PC-3 (cell line): ENCODE results near the gene KCTD11. TPM values are rescaled to one million over a fixed set of nuclear protein-coding genes. Genes with fewer than 3 reads are reported as not detected.
"Not testable (repeated sequence)": the region's sequence is repeated elsewhere in the genome, so short reads cannot be mapped to it uniquely, and the experiment has no call there.

Experiments
- ATAC-seq: fragments of 200-7000 bp; cut with Tn5 transposase; 2 replicates; pipeline ENCODE4 v1.9.1; 2020; ENCODE audit warnings: mild to moderate bottlenecking, moderate library complexity
- BruUV-seq: library from RNA; stranded (reverse); fragments of 400-500 nt; replicated peaks from 2 replicates; lab custom pipeline; 2021; lab: Mats Ljungman, UMichigan
- CTCF ChIA-PET: fragments of 300-600 bp; sonication (Branson Sonifier 250); formaldehyde crosslinking; loops from one replicate; lab custom pipeline; 2022; ENCODE audit warnings: antibody characterized with exemption; lab: Charles Lee
- POLR2A ChIA-PET: fragments of 300-600 bp; sonication (Branson Sonifier 250); formaldehyde crosslinking; loops from one replicate; lab custom pipeline; 2022; ENCODE audit warnings: antibody characterized with exemption; ENCODE audit not compliant: unreplicated experiment; lab: Charles Lee
- DNase-seq: peaks from one replicate; pipeline ENCODE4 v3.0.0-alpha.2; 2015
- H2AFZ ChIP-seq: fragments of 300-600 bp; sonication (generic); 2 replicates; pipeline ENCODE4 v1.6.0; 2016; ENCODE audit warnings: antibody characterized with exemption, low read length
- H3F3A ChIP-seq: fragments of 300-600 bp; sonication (generic); one replicate; pipeline ENCODE4 v1.6.0; 2017; ENCODE audit warnings: antibody characterized with exemption, low read length, control low read depth, mild to moderate bottlenecking; ENCODE audit not compliant: unreplicated experiment
- H3K27ac ChIP-seq: fragments of 300-600 bp; sonication (generic); 2 replicates; pipeline ENCODE4 v1.5.1; 2016; ENCODE audit warnings: mild to moderate bottlenecking, low read length
- H3K27me3 ChIP-seq: fragments of 300-600 bp; sonication (generic); 2 replicates; pipeline ENCODE4 v1.6.1; 2016; ENCODE audit warnings: low read length, mixed read lengths
- H3K36me3 ChIP-seq: fragments of 300-600 bp; sonication (generic); 2 replicates; pipeline ENCODE4 v1.6.1; 2016; ENCODE audit warnings: low read depth, mixed run types, low read length, mixed read lengths
- H3K4me1 ChIP-seq: fragments of 300-600 bp; sonication (generic); 2 replicates; pipeline ENCODE4 v1.5.1; 2016; ENCODE audit warnings: low read length; ENCODE audit not compliant: insufficient read depth
- H3K4me2 ChIP-seq: fragments of 300-600 bp; sonication (generic); 2 replicates; pipeline ENCODE4 v1.6.0; 2016; ENCODE audit warnings: low read length
- H3K4me3 ChIP-seq: fragments of 300-600 bp; sonication (generic); 2 replicates; pipeline ENCODE4 v1.5.1; 2016; ENCODE audit warnings: mild to moderate bottlenecking, low read length, mixed read lengths
- H3K79me2 ChIP-seq: fragments of 300-600 bp; sonication (generic); 2 replicates; pipeline ENCODE4 v1.6.1; 2017; ENCODE audit warnings: low read length, mixed read lengths
- H3K9ac ChIP-seq: fragments of 300-600 bp; sonication (generic); 2 replicates; pipeline ENCODE4 v1.6.0; 2016; ENCODE audit warnings: mild to moderate bottlenecking, low read length
- H3K9me2 ChIP-seq: fragments of 300-600 bp; sonication (generic); replicated peaks from 2 replicates; pipeline ENCODE4 v1.6.1; 2016; ENCODE audit warnings: mixed run types, low read length, mixed read lengths
- H3K9me3 ChIP-seq: fragments of 300-600 bp; sonication (generic); 2 replicates; pipeline ENCODE4 v1.6.1; 2016; ENCODE audit warnings: low read length, mixed read lengths
- H4K20me1 ChIP-seq: fragments of 300-600 bp; sonication (generic); 2 replicates; pipeline ENCODE4 v1.6.1; 2016; ENCODE audit warnings: low read length, mixed read lengths
- CTCF ChIP-seq: fragments of 300-600 bp; sonication (generic); conservative IDR thresholded peaks from 2 replicates; pipeline ENCODE4 v1.5.1; 2017; ENCODE audit warnings: antibody characterized with exemption, low read depth, mild to moderate bottlenecking, low read length
- EZH2 ChIP-seq: fragments of 300-600 bp; sonication (generic); IDR thresholded peaks from one replicate; pipeline ENCODE4 v1.6.1; 2017; ENCODE audit warnings: antibody characterized with exemption, mild to moderate bottlenecking, low read length; ENCODE audit not compliant: unreplicated experiment
- EZH2phosphoT487 ChIP-seq: fragments of 300-600 bp; sonication (generic); IDR thresholded peaks from 2 replicates; pipeline ENCODE4 v1.6.1; 2018; ENCODE audit warnings: mild to moderate bottlenecking, antibody characterized with exemption, low read length, borderline replicate concordance
- intact Hi-C: fragments of 100-400 bp; cut with micrococcal nuclease; formaldehyde crosslinking; loops from 2 replicates; pipeline ENCODE4 v1.9.0; 2023
- total RNA-seq: library from RNA; depleted of rRNA; stranded (reverse); fragments of >200 nt; gene quantifications from 2 replicates; pipeline ENCODE4 v1.2.3, GENCODE V29; 2014

KCTD11 gene
- total RNA-seq, 1 experiment from 2014 or later, result 7.0 TPM

DNA sequence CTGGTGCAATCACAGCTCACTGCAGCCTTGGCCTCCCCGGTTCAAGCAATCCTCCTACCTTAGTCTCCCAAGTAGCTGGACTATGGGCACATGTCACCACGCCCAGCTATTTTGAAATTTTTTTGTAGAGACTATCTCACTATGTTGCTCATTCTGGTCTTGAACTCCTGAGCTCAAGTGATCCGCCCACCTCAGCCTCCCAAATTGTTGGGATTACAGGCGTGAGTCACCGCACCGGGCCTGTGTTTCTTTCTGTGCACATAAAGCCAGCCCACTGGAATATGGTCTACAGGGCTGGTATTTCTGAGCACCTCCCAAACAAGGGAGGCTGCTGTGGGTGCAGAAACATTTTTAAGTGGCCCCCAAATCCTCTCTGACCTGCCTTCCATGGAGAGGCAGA lies 11.3 kb downstream of the KCTD11 start:
- Histone ChIP-seq H3K27ac (no peak overlapping the region), H3F3A (no peaks in the 10 kb centered on the region), H3K4me1 (no peaks in the 10 kb centered on the region), H2AFZ (no peak overlapping the region), H3K9me3 (no peaks in the 10 kb centered on the region), H3K4me3 (no peak overlapping the region), H3K79me2 (no peaks in the 10 kb centered on the region), H3K9ac (no peak overlapping the region), H4K20me1 (no peaks in the 10 kb centered on the region), H3K36me3 (no peaks in the 10 kb centered on the region), H3K9me2 (no peaks in the 10 kb centered on the region), H3K4me2 (no peak overlapping the region), H3K27me3 (no peaks in the 10 kb centered on the region)
- no TSS peak for BruUV-seq
- intact Hi-C loops, result no loop called here
- ChIA-PET POLR2A (no interaction called here), CTCF (no interaction called here)
- DNase-seq (peak; percentile 26), ATAC-seq (no peak)
- TF ChIP-seq EZH2, result no peak
- no peak for TF ChIP-seq CTCF
- no peak for TF ChIP-seq EZH2phosphoT487

DNA sequence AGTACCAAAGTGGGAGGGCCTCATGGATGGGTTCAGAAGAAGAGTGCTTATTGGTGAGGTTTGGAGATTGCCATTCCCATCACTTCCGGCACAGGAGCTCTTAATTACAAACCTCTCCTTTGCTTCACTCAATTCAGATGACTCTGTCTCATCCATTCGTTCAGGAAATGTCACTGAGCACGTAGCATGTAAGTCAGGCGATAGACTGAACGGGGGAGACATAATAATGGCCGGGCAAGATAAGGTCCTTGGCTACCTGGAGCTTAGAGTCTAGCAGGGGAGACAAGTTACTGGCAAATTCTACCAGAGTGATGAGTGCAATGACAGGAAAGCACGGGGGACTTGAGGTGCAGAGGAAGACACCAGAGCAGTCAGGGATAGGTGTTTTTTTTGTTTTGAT lies 14.0 kb downstream of the KCTD11 start:
- H3K4me1 ChIP-seq, POLR2A ChIA-PET, H3K27ac ChIP-seq, H3K9me2 ChIP-seq, H3K4me3 ChIP-seq, H3K9me3 ChIP-seq, H3F3A ChIP-seq, H3K27me3 ChIP-seq, H3K4me2 ChIP-seq, H3K36me3 ChIP-seq, ATAC-seq, DNase-seq, H3K79me2 ChIP-seq, intact Hi-C loops, BruUV-seq, CTCF ChIA-PET, H4K20me1 ChIP-seq, H2AFZ ChIP-seq, H3K9ac ChIP-seq: not testable (repeated sequence)

DNA sequence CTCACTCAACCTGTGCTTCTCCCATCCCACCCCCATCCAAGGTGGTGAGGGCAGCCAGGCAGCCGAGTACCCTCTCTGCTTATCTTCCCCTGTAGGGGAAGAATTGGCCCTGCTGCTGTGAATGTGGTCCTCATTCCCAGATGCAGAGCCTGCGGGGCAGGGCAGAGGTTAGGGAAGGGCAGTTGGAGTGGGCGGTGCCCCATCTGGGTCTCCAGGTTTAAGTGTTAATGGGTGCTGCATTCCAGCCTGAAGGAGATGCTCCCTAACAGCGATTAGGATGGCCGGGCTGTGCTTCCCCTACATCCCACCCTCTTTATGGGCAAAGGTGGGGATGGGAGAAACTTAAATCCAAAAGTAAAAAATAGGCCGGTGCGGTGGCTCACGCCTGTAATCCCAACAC lies 15.1 kb downstream of the KCTD11 start:
- no peaks in the 10 kb centered on the region for H3K27me3 ChIP-seq
- no TSS peak for BruUV-seq
- H3K9ac ChIP-seq, result no peak overlapping the region
- H3K9me3 ChIP-seq, result no peaks in the 10 kb centered on the region
- CTCF ChIA-PET, result no interaction called here
- H3K79me2 ChIP-seq, result no peaks in the 10 kb centered on the region
- H3K36me3 ChIP-seq, result no peaks in the 10 kb centered on the region
- no peaks in the 10 kb centered on the region for H3F3A ChIP-seq
- DNase-seq (no peak), ATAC-seq (no peak)
- H3K4me2 ChIP-seq, result no peak overlapping the region
- no peak overlapping the region for H2AFZ ChIP-seq
- POLR2A ChIA-PET, result no interaction called here
- no peak for TF ChIP-seq CTCF
- no peak for TF ChIP-seq EZH2phosphoT487
- TF ChIP-seq EZH2, result no peak
- no peaks in the 10 kb centered on the region for H3K9me2 ChIP-seq
- H3K4me3 ChIP-seq, result no peak overlapping the region
- H4K20me1 ChIP-seq, result no peaks in the 10 kb centered on the region
- H3K27ac ChIP-seq, result no peak overlapping the region
- intact Hi-C loops, result no loop called here
- H3K4me1 ChIP-seq, result no peaks in the 10 kb centered on the region
